ENCODE data around the gene PPEF2. TPM values are rescaled to one million over a fixed set of nuclear protein-coding genes. Genes with fewer than 3 reads are reported as not detected.
"Not testable (repeated sequence)": the region's sequence is repeated elsewhere in the genome, so short reads cannot be mapped to it uniquely, and the experiment has no call there.

Gene PPEF2, protein sequence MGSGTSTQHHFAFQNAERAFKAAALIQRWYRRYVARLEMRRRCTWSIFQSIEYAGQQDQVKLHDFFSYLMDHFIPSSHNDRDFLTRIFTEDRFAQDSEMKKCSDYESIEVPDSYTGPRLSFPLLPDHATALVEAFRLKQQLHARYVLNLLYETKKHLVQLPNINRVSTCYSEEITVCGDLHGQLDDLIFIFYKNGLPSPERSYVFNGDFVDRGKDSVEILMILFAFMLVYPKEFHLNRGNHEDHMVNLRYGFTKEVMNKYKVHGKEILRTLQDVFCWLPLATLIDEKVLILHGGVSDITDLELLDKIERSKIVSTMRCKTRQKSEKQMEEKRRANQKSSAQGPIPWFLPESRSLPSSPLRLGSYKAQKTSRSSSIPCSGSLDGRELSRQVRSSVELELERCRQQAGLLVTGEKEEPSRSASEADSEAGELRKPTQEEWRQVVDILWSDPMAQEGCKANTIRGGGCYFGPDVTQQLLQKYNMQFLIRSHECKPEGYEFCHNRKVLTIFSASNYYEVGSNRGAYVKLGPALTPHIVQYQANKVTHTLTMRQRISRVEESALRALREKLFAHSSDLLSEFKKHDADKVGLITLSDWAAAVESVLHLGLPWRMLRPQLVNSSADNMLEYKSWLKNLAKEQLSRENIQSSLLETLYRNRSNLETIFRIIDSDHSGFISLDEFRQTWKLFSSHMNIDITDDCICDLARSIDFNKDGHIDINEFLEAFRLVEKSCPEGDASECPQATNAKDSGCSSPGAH
- total RNA-seq, result 0.22 TPM

DNA sequence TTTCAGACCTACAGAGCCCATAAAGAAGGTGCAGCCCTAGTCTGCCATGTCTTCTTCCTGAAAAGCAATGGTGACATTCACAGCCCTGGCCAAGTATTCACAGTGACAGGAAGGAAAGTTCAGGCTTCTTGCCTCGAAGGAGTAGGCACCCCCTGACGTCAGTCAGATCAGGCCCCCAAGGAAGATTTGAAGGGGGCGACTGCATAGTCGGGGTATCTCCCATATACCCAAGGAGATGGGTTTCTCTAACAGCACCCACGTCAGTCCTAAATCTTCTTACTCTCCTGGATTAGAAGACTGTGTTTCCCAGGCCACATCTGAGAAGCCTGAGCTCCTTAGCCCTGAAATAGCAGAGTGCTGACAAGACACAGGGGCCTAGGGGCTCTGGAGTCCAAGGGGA, at the start of gene PPEF2:
PPEF2 (minus strand) TSS at position 101 of the 400 bp plus-strand sequence. CDS start 6,127 bp downstream, outside the sequence.
- DNase-seq (ENCODE audit: low spot score) (no peak), ATAC-seq (no peak)
- intact Hi-C loops (cut with DNase I), result no loop called here

DNA sequence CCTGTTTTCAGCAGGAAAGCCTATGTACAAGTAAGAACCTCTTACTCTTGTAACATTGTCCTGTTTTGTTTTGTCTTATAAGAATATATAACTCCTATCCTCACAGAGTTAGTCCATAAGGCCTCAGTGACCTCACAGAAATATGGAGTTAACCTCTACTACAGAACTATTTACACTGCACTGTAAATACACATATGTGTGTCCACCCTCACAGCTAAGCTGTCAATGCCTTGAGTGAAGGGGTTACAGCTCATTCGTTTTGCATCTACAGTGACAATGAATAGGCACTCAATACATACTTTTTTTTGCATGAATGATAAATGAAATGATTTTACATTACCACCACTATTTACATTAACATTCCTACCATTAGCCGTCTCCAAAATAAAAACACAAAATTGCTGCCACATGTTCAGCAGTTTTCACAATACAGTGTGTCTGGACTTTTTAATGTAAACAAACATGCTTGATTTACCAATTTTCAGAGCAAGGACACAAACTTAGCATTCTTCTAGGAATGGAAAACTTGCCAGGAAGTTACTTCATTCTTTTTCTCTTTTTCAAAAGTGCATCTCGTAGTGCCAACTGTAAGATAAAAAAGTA, 48.1 kb upstream of the PPEF2 start:
- no peak for DNase-seq (ENCODE audit: low spot score)
- intact Hi-C loops (cut with DNase I), result no loop called here
- ATAC-seq, result no peak

DNA sequence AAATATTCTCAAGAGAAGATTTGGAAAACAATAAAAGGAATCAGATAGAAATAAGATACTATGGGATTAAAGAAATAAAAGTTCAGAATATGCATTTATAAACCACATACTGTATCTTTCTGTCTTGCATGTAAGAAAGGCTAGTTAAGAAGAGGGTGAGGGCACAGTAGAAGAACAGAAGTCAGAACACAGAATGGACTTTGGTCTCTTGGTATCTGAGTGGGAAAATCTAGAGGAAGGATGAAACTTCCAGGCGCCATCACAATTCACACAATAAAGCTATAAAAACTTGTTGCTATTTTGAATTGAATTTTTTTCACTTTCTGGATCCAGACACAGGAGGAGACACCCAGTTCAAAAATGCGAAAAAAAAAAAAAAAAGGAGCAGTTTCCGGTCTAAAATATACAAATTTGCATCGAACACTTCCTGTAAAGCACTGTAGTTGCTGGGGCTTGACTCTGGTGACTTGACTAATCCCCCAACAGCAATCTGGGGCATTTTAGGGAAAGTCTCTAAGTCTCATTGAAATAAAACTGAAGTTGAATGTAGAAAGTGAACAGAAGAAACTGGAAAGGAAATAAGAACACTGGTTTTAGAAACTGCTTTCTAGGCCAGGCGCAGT, 46.7 kb upstream of the PPEF2 start:
- DNase-seq (ENCODE audit: low spot score) (no peak), ATAC-seq (no peak)
- intact Hi-C loops (cut with DNase I), result no loop called here

DNA sequence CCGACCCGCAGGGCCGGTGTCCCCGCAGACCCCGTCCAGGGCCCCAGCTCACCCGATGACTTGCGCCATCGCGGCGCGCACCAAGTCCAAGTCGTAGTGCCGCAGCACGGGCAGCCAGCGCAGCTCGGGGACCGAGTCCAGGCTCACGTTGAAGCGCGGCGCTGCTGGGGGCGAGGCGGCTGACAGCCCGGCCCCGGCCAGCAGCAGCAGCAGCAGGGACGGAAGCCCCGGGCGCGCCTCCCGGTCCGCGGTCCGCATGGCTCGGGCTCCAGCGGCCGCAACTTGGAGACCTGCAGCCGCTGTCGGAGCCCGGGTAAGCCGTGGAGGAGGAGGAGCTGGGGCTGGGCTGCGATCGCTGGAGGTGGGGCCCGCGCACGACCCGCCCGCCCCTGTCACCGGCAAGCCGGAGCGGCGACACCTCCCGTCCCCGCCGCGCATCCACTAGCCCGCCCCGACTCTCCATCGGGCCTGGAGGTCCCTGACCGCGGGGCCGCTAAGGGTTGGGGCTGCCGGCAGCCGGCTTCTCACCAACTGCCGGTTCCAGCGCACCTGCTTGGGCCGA, 38.5 kb upstream of the PPEF2 start, which contains the start of gene NAAA:
NAAA (minus strand) TSS at position 322 of the 562 bp plus-strand sequence; CDS start at position 258, 64 bp downstream.
- ATAC-seq, result peak; percentile 91
- intact Hi-C loops (cut with DNase I), result no loop called here
- peak; percentile 90 for DNase-seq (ENCODE audit: low spot score)

DNA sequence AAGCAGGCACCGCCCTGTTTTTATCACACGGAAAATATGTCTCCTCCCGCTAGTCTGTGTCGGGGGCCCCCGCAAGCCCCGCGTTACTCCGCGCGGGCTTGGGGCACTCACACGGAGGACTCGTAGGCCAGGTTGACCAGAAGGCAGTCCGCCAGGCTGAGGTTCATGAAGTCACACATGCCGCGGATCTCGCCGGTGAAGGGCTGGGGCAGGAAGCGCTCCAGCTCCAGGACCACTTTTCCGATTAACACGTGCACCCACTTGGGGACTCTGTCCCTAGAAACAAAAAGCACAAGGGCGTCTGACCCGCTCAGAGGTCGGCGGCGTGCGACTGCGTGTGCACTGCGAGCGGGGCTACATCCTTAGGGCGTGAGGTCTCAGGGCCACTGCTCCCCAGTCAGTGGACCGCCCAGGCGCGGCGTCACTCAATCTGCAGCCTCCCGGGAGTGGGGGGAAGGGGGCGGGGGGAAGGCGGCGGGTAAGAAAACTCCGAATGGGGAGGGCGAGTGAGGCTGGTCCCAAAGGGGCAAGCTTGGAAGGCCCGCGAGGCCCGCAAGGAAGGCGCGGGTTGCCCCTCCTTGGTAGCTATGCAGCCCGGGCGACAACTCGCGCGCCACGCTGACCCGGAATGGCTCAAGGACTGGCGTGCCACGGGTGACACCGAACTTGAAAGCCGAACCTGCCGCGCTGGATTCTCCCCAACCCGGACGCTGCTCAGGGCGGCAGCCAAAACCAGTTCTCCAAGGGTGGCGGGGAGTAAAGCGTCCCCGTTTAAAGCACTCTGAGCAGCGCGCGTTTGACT, 37.8 kb upstream of the PPEF2 start:
- peak; percentile 90 for ATAC-seq
- intact Hi-C loops (cut with DNase I), result no loop called here
- DNase-seq (ENCODE audit: low spot score), result peak; percentile 83

DNA sequence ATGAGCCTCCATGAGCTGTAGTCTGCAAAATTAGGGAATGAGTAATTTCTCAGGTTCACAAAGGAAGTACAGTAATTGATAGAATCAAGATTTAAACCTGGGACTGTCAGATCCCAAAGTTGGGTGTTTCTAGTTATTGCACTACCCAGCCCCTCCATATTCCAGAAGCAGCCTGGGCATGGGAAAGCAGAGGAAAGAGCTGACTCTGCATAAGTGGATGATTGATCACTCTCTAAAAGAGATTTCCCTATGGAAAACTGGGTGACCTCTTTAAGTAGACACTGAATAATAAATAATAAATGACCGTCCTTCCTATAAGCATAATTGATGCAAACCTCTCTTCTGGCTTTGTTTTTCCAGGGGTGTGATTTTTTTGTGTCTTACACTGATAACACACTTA, 33.4 kb upstream of the PPEF2 start:
- ATAC-seq, result no peak
- intact Hi-C loops (cut with DNase I), result no loop called here
- no peak for DNase-seq (ENCODE audit: low spot score)

DNA sequence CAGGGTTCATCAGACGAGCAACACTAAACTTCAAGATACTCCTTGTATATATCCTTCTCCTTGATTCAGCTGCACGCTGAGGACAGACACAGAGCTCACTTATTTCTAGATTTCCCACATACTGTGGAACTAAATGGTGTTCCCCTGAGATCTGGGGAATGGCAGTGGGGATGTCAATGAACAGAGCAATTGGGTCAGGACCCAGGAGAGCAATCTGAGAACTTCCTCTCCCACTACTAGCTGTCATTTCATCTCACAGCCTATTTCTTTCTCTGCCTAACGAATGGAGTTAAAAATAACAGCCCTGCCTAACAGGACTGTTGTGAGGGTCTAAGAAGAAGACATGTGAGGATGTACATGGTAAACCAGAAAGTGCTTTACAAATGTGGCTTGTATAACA, 27.9 kb upstream of the PPEF2 start:
- intact Hi-C loops (cut with DNase I), result no loop called here
- no peak for DNase-seq (ENCODE audit: low spot score)
- no peak for ATAC-seq

DNA sequence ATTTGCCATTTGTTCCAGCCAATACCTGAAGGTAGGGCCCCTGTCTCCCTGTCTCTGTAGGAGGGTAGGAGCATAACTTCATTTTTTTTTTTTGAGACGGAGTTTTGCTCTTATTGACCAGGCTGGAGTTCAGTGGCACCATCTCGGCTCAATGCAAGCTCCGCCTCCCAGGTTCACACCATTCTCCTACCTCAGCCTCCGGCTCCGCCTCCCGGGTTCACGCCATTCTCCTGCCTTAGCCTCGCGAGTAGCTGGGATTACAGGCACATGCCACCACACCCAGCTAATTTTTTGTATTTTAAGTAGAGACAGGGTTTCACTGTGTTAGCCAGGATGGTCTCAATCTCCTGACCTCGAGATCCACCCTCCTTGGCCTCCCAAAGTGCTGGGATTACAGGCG, 22.7 kb upstream of the PPEF2 start:
- ATAC-seq; intact Hi-C loops (cut with DNase I); DNase-seq (ENCODE audit: low spot score): not testable (repeated sequence)

DNA sequence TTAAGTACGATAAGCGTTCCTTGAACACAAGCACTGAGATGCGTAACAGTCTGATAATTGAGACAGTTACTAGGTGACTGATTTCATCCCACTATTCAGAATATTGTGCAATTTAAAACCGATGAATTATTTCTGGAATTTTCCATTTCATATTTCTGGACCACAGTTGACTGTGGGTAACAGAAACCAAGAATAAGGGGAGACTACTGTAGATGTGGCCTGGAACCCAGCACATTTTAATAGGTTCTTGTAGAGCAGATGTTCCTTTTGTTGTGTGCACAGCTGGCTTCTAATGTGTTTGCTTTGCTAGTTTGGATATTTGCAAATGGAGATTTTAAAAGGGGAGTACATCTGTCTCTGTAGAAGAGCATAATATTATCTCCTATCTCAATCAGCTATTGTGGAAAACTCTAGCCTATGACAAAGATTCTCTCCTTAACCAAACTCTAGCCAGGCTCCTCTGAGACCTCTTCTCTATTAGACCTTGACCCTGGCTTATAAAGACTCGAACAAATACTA, 22.1 kb upstream of the PPEF2 start:
- ATAC-seq (peak; percentile 30), DNase-seq (ENCODE audit: low spot score) (no peak)
- intact Hi-C loops (cut with DNase I), result no loop called here

DNA sequence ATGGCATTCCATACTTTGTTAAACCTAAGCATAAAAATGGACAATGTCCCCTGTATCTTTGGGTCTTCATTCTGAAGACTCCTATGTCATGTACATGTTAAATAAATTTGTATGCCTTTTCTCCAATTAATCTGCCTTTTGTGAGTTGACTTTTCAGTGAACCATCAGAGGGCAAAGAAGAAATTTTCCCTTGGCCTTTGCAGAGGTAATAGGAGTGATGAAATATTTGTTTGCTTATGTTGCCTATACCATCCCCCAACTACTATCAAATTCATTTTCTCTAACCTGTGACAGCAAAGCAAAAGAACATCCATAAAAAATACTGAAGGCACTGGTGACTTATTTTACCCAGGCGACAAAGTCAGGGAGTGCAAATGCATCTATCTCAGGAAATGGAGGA, 20.3 kb upstream of the PPEF2 start:
- intact Hi-C loops (cut with DNase I), result no loop called here
- DNase-seq (ENCODE audit: low spot score), result no peak
- ATAC-seq, result no peak

DNA sequence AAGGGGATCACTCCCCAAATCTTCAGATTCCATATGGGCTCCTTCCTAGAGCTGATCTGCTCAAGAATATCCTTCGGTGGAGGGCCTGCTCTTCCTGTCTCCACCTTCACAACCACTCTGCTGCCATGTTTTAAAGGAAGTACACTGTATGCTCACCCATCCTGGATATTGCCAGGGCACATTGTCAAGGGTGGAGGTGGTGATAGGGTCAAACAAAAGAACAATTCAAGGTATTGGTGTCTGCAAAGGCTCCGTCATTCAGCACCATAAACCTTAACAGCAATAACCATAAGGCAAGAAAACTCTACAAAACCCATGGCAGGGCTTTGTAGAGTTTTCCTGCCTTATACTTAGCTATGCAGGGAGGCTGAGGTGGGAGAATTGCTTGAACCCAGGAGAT, 19.7 kb upstream of the PPEF2 start:
- ATAC-seq, result no peak
- no peak for DNase-seq (ENCODE audit: low spot score)
- intact Hi-C loops (cut with DNase I), result no loop called here

DNA sequence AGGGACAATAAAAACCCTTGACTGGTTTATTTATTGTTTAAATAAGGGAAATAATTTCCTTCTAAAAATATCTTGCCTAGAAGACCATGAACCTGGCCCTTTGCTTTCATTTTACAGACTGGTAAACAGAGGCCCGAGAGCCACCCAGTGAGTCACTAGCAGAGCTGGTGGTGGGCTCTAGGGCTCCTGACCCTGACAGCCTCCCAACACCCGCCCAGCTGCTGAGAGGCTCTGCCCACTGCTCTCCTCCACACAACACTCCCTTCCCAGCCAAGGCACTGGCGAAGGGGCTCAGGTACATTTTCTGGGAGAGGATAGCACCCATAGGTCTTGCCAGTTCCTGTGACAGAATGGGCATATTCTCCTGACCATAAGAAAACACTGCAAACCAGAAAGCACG, 18.1 kb upstream of the PPEF2 start:
- DNase-seq (ENCODE audit: low spot score) (no peak), ATAC-seq (no peak)
- intact Hi-C loops (cut with DNase I), result no loop called here

DNA sequence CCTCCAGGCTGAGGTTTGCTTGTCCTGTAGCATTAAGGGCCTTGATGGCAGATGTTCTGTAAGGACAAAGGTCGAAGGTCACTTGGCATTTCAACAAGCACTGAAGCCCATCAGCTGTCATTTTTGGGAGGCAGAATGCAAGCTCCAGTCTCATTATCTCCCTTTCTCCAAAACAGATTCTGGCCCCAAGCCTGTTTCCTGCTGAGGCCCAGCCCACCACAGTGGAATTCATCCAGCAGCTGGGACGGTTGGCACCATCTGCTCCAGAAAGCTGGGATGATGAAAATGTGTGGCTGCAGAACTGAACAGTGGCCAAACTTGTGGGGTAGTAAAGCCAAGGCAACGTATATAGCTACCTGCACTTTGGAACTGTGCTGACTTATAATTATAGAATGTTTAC, 17.7 kb upstream of the PPEF2 start:
- ATAC-seq, result no peak

DNA sequence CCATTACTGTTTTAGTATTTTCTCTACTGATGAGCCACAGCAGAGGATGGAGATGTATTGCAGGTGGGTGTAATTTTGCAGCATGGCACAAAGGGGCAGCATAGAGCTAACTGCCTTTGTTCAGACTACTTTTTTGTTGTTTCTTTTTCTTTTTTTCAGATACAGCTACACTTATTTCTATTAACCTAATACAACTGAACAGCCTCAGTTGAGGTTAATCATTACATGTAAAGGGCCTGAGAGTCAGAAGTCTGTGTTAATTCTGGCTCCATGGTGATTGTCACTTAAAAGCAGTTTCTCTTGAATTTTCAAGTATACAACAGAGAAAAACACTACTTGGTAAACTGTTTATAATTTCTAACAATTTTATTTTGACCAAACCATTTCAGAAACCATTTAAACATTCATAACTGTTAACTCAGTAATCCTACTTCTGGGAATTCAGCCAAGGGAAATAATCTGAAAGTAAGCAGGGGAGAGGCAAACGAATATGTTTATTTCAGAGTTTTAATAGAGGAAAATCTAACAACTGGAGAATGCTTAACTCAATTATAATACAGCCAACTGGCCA, 13.9 kb upstream of the PPEF2 start:
- DNase-seq (ENCODE audit: low spot score) (no peak), ATAC-seq (peak; percentile 83)
- intact Hi-C loops (cut with DNase I), result no loop called here

More for the DNA sequence above, 17.7 kb upstream of the PPEF2 start:
- intact Hi-C loops (cut with DNase I), result no loop called here
- no peak for DNase-seq (ENCODE audit: low spot score)

DNA sequence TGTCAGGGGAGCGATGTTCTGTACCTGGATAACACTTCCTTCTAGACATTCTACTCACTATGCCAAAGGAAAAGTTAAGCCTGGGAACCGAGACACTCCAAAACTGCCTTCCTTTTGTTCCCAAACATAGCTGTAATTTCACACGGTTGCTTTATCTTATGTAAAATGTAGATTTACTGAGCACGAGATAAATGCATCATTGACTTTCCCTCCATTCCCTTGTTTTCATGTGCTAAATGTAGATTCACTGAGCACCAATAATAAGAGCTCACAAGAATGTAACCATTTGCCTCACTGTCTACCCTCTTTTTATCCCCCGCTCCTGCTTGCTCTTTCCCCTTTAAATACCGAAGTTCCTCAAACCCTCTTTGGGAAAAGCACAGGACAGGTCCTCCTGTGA, 10.7 kb upstream of the PPEF2 start:
- intact Hi-C loops (cut with DNase I), result no loop called here
- ATAC-seq (no peak), DNase-seq (ENCODE audit: low spot score) (no peak)

DNA sequence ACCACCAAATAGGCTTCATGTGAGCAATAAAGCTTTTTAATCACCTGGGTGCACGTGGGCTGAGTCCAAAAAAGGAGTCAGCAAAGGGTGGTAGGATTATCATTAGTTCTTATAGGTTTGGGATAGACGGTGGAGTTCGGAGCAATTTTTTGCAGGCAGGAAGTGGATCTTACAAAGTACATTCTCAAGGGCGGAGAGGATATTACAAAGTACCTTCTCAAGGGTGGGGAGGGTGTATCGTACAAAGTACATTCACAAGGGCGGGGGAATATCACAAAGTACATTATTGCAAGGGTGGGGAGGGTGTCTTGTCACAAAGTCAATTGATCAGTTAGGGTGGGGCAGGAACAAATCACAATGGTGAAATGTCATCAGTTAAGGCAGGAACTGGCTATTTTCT, 8.6 kb upstream of the PPEF2 start:
- DNase-seq (ENCODE audit: low spot score); intact Hi-C loops (cut with DNase I); ATAC-seq: not testable (repeated sequence)

DNA sequence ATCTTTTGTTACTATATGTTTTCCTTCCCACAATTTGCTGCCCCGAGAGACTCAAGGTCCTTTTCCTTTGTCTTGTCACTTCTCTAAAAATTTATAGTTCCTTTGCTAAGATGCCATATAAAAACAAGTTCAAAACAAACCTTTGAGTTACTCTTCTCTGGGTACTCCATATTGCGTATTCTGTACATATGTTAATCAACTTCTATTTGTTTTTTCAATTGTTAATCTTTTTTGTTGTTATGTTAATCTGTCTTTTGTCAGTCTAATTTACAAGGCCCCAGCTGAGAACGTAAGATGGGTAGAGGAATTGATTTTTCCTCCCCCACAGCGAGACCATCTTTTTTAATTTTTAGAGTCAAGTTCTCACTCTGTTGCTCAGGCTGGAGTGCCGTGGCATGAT, 7.2 kb upstream of the PPEF2 start:
- DNase-seq (ENCODE audit: low spot score) (no peak), ATAC-seq (no peak)
- intact Hi-C loops (cut with DNase I), result no loop called here

DNA sequence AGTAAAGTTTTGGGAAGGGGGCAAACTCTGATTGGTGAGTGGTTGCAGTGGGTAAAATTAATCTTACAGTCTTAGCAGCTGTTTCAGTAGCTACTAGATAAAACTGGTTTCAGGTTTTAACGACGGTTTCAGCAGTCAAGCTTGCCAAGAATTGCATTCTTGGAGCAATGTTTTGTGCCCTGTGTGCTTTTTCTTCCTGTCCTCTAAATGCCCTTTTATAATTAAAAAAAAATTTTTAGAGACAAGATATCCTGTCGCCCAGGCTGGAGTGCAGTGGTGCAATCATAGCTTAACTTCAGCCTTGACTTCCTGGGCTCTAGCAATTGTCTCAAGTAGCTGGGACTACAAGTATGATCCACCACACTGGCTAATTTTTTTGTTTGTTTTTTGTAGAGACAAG, 6.3 kb upstream of the PPEF2 start:
- no peak for DNase-seq (ENCODE audit: low spot score)

More for the DNA sequence above, 6.3 kb upstream of the PPEF2 start:
- intact Hi-C loops (cut with DNase I), result no loop called here
- ATAC-seq, result no peak

All from sciatic nerve (tissue), 2 donors.